GM23248 (cell line): ENCODE results near the gene KCNN3.

ENCODE experiments used
- EZH2 ChIP-seq: fragments of 200-600 bp; sonication (generic); IDR thresholded peaks from 2 replicates; pipeline ENCODE4 v1.6.1; 2018; ENCODE audit warnings: antibody characterized with exemption, mild to moderate bottlenecking; ENCODE audit not compliant: insufficient read depth, poor library complexity, severe bottlenecking
- EZH2phosphoT487 ChIP-seq: fragments of 200-600 bp; sonication (generic); IDR thresholded peaks from 2 replicates; pipeline ENCODE4 v1.6.1; 2018; ENCODE audit warnings: antibody characterized with exemption, moderate library complexity, mild to moderate bottlenecking, low read depth; ENCODE audit not compliant: insufficient read depth

GRCh38 chr1:154846565-154847442 lies 23.3 kb downstream of the KCNN3 start:
- TF ChIP-seq EZH2 = no peak
- TF ChIP-seq EZH2phosphoT487 = no peak
